Measurements from ENCODE around the gene RPS18. TPM values are rescaled to one million over a fixed set of nuclear protein-coding genes. Genes with fewer than 3 reads are reported as not detected.

The RPS18 gene
- total RNA-seq, 1 donor from 2014 or later, result 2,626 TPM

DNA sequence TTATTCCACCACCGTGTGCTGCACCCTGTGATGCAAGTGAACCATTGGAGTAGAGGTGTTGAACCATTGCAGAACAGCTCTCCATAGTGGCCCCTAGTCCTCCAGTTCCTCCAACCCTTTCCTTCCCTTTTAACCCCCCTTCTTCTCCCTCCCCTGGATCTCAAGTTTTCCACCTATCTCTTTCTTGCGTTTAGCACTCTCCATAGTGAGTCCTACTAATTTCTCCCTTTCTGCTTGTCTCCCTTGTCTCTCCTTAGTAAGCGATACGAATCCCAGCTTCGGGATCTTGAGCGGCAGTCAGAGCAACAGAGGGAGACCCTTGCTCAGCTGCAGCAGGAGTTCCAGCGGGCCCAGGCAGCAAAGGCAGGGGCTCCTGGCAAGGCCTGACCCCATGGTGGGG, 18.6 kb downstream of the RPS18 start:
- Mint-ChIP-seq H3K4me1 (peaks cover 29% of the 10 kb centered on the region), H3K27me3 (ENCODE audit: low read depth) (no peaks in the 10 kb centered on the region), H3K9me3 (no peaks in the 10 kb centered on the region), H3K27ac (peak overlapping the region; percentile 99), H3K4me3 (peak overlapping the region; percentile 99), H3K36me3 (peaks cover 10% of the 10 kb centered on the region)
- DNase-seq (ENCODE audit: low spot score in 2 of 2, unreplicated experiment in 2 of 2), result no peak
- TF ChIP-seq, protein P1, sequence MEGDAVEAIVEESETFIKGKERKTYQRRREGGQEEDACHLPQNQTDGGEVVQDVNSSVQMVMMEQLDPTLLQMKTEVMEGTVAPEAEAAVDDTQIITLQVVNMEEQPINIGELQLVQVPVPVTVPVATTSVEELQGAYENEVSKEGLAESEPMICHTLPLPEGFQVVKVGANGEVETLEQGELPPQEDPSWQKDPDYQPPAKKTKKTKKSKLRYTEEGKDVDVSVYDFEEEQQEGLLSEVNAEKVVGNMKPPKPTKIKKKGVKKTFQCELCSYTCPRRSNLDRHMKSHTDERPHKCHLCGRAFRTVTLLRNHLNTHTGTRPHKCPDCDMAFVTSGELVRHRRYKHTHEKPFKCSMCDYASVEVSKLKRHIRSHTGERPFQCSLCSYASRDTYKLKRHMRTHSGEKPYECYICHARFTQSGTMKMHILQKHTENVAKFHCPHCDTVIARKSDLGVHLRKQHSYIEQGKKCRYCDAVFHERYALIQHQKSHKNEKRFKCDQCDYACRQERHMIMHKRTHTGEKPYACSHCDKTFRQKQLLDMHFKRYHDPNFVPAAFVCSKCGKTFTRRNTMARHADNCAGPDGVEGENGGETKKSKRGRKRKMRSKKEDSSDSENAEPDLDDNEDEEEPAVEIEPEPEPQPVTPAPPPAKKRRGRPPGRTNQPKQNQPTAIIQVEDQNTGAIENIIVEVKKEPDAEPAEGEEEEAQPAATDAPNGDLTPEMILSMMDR (IDR thresholded peaks at IDR 0.05; ENCODE audit: unreplicated experiment), result no peak

GRCh38 chr6:33292996-33293682, 21.3 kb downstream of the RPS18 start:
- TF ChIP-seq, protein P1 (IDR thresholded peaks at IDR 0.05; ENCODE audit: unreplicated experiment), result no peak
- DNase-seq (ENCODE audit: low spot score in 2 of 2, unreplicated experiment in 2 of 2), result no peak
- Mint-ChIP-seq H3K4me1 (peaks cover 34% of the 10 kb centered on the region), H3K9me3 (no peaks in the 10 kb centered on the region), H3K27me3 (ENCODE audit: low read depth) (no peaks in the 10 kb centered on the region), H3K36me3 (peaks cover 1% of the 10 kb centered on the region), H3K27ac (no peak overlapping the region), H3K4me3 (no peak overlapping the region)

- no peaks in the 10 kb centered on the region for H3K36me3 Mint-ChIP-seq
- DNase-seq (ENCODE audit: low spot score in 2 of 2, unreplicated experiment in 2 of 2), result no peak
- H3K27me3 Mint-ChIP-seq (ENCODE audit: low read depth), result no peaks in the 10 kb centered on the region
- H3K4me3 Mint-ChIP-seq, result no peak overlapping the region
- TF ChIP-seq, protein P1 (IDR thresholded peaks at IDR 0.05; ENCODE audit: unreplicated experiment), result no peak
- H3K9me3 Mint-ChIP-seq, result no peaks in the 10 kb centered on the region
- H3K4me1 Mint-ChIP-seq, result peaks cover 28% of the 10 kb centered on the region
- H3K27ac Mint-ChIP-seq, result peak overlapping the region; percentile 37
These were observed 22.4 kb downstream of the RPS18 start for GRCh38 chr6:33294086-33294823.

- no peaks in the 10 kb centered on the region for H3K9me3 Mint-ChIP-seq
- DNase-seq (ENCODE audit: low spot score in 2 of 2, unreplicated experiment in 2 of 2), result no peak
- H3K36me3 Mint-ChIP-seq, result no peaks in the 10 kb centered on the region
- no peaks in the 10 kb centered on the region for H3K27me3 Mint-ChIP-seq (ENCODE audit: low read depth)
- peak overlapping the region; percentile 99 for H3K4me3 Mint-ChIP-seq
- H3K4me1 Mint-ChIP-seq, result peaks cover 25% of the 10 kb centered on the region
- no peak overlapping the region for H3K27ac Mint-ChIP-seq
- TF ChIP-seq, protein P1 (IDR thresholded peaks at IDR 0.05; ENCODE audit: unreplicated experiment), result no peak
These were observed 23.9 kb downstream of the RPS18 start for GRCh38 chr6:33295621-33296369.

- TF ChIP-seq, protein P1 (IDR thresholded peaks at IDR 0.05; ENCODE audit: unreplicated experiment), result no peak
- Mint-ChIP-seq H3K4me1 (peaks cover 22% of the 10 kb centered on the region), H3K27me3 (ENCODE audit: low read depth) (no peaks in the 10 kb centered on the region), H3K4me3 (peak overlapping the region; percentile 99), H3K36me3 (no peaks in the 10 kb centered on the region), H3K27ac (peak overlapping the region; percentile 97), H3K9me3 (no peaks in the 10 kb centered on the region)
- no peak for DNase-seq (ENCODE audit: low spot score in 2 of 2, unreplicated experiment in 2 of 2)
These were observed 25.0 kb downstream of the RPS18 start for GRCh38 chr6:33296797-33297405.
